Measurements from ENCODE around the gene XXYLT1. TPM values are rescaled to one million over a fixed set of nuclear protein-coding genes. Genes with fewer than 3 reads are reported as not detected.
"Not testable (repeated sequence)": the region's sequence is repeated elsewhere in the genome, so short reads cannot be mapped to it uniquely, and the experiment has no call there.

XXYLT1 gene
- total RNA-seq, 1 experiment from 2014 or later, result 7.3 TPM

DNA sequence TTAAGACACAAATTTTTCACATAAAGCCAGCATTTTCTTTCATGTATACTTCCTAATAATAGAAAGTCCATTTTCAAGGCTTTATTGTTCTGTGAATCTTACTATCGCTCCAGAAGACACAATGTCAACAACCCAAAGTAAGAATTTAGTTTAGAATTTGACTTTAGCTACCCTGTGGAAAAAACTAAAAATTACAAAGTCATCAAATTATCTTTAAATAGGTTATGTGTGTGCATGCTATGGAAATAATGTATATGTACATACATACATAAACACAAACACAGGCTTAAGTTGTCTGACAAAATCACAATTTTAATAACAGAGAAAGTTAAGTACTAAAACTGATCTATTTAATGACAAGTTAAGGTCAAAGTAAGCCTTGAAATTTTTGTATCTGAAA is 20.2 kb upstream of the XXYLT1 start:
- Histone ChIP-seq H2AFZ (ENCODE audit: low read length) (no peak overlapping the region), H3K4me3 (ENCODE audit: low read length) (no peak overlapping the region), H3K4me2 (ENCODE audit: low read depth, low read length, poor library complexity, severe bottlenecking) (no peak overlapping the region), H3K9me3 (ENCODE audit: low read length) (no peaks in the 10 kb centered on the region), H3K9me2 (replicated peaks; ENCODE audit: insufficient read depth, low read length) (no peaks in the 10 kb centered on the region), H3K36me3 (ENCODE audit: insufficient read depth, low read length) (peaks cover 69% of the 10 kb centered on the region), H3K27ac (ENCODE audit: low read length) (no peak overlapping the region), H3K27me3 (ENCODE audit: low read length) (no peaks in the 10 kb centered on the region), H3K9ac (ENCODE audit: low read length) (no peak overlapping the region), H3K4me1 (ENCODE audit: low read length) (no peaks in the 10 kb centered on the region), H3K79me2 (ENCODE audit: low read length) (peaks cover 20% of the 10 kb centered on the region; the same call in 1 of the 2 replicates), H4K20me1 (ENCODE audit: insufficient read depth, low read depth, low read length) (no peaks in the 10 kb centered on the region)
- DNase-seq, result no peak

DNA sequence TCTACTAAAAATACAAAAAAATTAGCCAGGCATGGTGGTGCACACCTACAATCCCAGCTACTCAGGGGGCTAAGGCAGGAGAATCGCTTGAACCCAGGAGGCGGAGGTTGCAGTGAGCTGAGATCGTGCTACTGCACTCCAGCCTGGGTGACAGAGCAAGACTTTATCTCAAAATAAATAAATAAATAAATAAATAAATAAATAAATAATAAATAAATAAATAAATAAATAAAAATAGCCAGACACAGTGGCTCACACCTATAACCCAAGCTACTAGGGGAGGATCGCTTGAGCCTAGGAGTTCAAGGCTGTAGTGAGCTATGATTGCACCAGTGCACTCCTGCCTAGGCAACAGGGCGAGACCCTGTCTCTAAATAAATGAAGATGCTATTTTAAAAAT is 19.7 kb upstream of the XXYLT1 start:
- Histone ChIP-seq H3K79me2 (ENCODE audit: low read length) (peaks cover 17% of the 10 kb centered on the region; the same call in 1 of the 2 replicates), H3K36me3 (ENCODE audit: insufficient read depth, low read length) (peaks cover 67% of the 10 kb centered on the region)
- H3K27ac ChIP-seq (ENCODE audit: low read length); H3K27me3 ChIP-seq (ENCODE audit: low read length); H3K4me1 ChIP-seq (ENCODE audit: low read length); H2AFZ ChIP-seq (ENCODE audit: low read length); H3K4me3 ChIP-seq (ENCODE audit: low read length); H3K4me2 ChIP-seq (ENCODE audit: low read depth, low read length, poor library complexity, severe bottlenecking); H3K9me2 ChIP-seq (replicated peaks; ENCODE audit: insufficient read depth, low read length); H4K20me1 ChIP-seq (ENCODE audit: insufficient read depth, low read depth, low read length); DNase-seq; H3K9ac ChIP-seq (ENCODE audit: low read length); H3K9me3 ChIP-seq (ENCODE audit: low read length): not testable (repeated sequence)

DNA sequence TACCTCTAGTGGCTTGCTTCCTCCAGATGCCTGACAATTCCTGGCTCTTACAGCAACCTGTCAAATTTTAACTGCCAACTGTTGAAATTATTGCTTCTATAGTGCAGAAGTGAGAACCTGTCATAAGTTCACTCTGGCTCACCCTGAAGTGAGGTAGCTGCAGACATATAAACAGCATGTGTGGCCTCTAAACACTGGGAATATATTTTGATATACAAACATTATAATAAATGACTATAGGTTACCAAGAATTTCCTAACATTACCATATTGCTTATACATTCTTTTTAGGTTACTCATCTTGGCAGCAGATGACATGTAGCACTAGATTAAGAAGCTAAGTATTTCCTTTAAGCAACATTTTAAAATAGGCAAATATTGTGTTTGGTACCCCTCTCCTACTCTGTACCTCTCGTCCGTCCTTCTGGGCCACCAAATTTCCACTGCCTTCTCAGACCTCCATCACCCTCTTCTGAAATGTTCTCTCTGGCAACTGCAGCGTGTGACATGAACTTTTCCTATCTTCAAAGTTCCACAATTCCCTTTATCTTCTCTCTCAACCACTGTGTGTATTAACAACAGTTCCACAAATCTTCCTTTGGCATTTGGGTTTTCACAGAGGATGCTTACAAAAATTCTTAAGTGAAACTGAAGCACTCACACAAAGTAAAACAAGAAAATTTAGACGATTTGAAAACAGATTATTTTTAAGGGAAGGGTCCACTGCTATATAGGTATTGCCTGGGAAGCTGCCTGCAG is 15.3 kb upstream of the XXYLT1 start:
- H3K27me3 ChIP-seq (ENCODE audit: low read length), result no peaks in the 10 kb centered on the region
- DNase-seq, result no peak
- H3K79me2 ChIP-seq (ENCODE audit: low read length), result peaks cover 16% of the 10 kb centered on the region
- no peak overlapping the region for H3K9ac ChIP-seq (ENCODE audit: low read length)
- no peaks in the 10 kb centered on the region for H4K20me1 ChIP-seq (ENCODE audit: insufficient read depth, low read depth, low read length)
- no peak overlapping the region for H2AFZ ChIP-seq (ENCODE audit: low read length)
- H3K27ac ChIP-seq (ENCODE audit: low read length), result no peak overlapping the region
- no peaks in the 10 kb centered on the region for H3K9me2 ChIP-seq (replicated peaks; ENCODE audit: insufficient read depth, low read length)
- peaks cover 66% of the 10 kb centered on the region for H3K36me3 ChIP-seq (ENCODE audit: insufficient read depth, low read length)
- H3K9me3 ChIP-seq (ENCODE audit: low read length), result no peaks in the 10 kb centered on the region
- no peak overlapping the region for H3K4me3 ChIP-seq (ENCODE audit: low read length)
- H3K4me2 ChIP-seq (ENCODE audit: low read depth, low read length, poor library complexity, severe bottlenecking), result no peak overlapping the region
- H3K4me1 ChIP-seq (ENCODE audit: low read length), result peaks cover 19% of the 10 kb centered on the region

DNA sequence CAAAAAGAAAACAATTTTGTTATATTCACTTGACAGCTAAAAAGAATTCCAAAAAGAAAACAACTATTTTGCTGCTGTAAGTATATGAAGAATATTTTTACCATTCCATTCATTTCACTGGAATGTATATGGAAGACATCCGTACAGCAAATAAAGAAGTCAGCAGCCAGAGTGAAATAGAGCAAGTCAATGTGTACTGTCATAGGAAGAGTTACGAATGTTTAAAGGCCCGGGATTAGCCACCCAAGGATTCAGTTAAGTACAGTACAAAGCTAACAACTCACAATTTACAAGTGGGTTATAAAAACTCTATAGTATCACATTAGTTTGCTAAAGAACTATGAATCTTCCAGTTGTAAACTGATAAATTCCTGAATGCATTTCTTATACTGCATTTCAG is 14.4 kb upstream of the XXYLT1 start:
- H3K4me2 ChIP-seq (ENCODE audit: low read depth, low read length, poor library complexity, severe bottlenecking), result no peak overlapping the region
- H3K36me3 ChIP-seq (ENCODE audit: insufficient read depth, low read length), result peaks cover 61% of the 10 kb centered on the region
- no peaks in the 10 kb centered on the region for H4K20me1 ChIP-seq (ENCODE audit: insufficient read depth, low read depth, low read length)
- H2AFZ ChIP-seq (ENCODE audit: low read length), result no peak overlapping the region
- H3K9me2 ChIP-seq (replicated peaks; ENCODE audit: insufficient read depth, low read length), result no peaks in the 10 kb centered on the region
- peaks cover 11% of the 10 kb centered on the region for H3K79me2 ChIP-seq (ENCODE audit: low read length)
- no peaks in the 10 kb centered on the region for H3K9me3 ChIP-seq (ENCODE audit: low read length)
- no peak for DNase-seq
- H3K27ac ChIP-seq (ENCODE audit: low read length), result no peak overlapping the region
- H3K27me3 ChIP-seq (ENCODE audit: low read length), result no peaks in the 10 kb centered on the region
- no peak overlapping the region for H3K4me3 ChIP-seq (ENCODE audit: low read length)
- no peak overlapping the region for H3K9ac ChIP-seq (ENCODE audit: low read length)
- H3K4me1 ChIP-seq (ENCODE audit: low read length), result peaks cover 19% of the 10 kb centered on the region

DNA sequence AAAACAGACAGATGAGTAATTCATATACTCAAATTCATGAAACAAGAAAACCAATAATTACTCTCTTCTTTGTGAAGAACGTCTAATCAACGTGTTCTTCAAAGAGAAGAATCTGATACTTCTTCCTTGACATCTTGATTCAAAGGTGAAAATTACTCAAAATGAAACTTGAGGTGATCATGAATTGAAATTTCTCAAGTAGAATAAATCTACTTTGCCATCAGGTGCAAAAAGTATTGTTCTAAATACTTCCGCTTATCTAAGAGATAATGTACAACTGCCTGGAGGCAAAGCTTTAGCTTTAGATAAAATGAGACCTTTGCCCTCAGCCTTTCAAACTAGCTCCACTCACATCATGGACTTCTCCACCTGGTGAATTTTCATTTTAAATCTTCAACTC is 13.9 kb upstream of the XXYLT1 start:
- Histone ChIP-seq H4K20me1 (ENCODE audit: insufficient read depth, low read depth, low read length) (no peaks in the 10 kb centered on the region), H3K4me2 (ENCODE audit: low read depth, low read length, poor library complexity, severe bottlenecking) (no peak overlapping the region), H2AFZ (ENCODE audit: low read length) (no peak overlapping the region), H3K36me3 (ENCODE audit: insufficient read depth, low read length) (peaks cover 56% of the 10 kb centered on the region), H3K4me1 (ENCODE audit: low read length) (peaks cover 19% of the 10 kb centered on the region), H3K9ac (ENCODE audit: low read length) (no peak overlapping the region), H3K27me3 (ENCODE audit: low read length) (no peaks in the 10 kb centered on the region), H3K9me3 (ENCODE audit: low read length) (no peaks in the 10 kb centered on the region), H3K4me3 (ENCODE audit: low read length) (no peak overlapping the region), H3K79me2 (ENCODE audit: low read length) (peaks cover 11% of the 10 kb centered on the region), H3K27ac (ENCODE audit: low read length) (no peak overlapping the region), H3K9me2 (replicated peaks; ENCODE audit: insufficient read depth, low read length) (no peaks in the 10 kb centered on the region)
- DNase-seq, result no peak

DNA sequence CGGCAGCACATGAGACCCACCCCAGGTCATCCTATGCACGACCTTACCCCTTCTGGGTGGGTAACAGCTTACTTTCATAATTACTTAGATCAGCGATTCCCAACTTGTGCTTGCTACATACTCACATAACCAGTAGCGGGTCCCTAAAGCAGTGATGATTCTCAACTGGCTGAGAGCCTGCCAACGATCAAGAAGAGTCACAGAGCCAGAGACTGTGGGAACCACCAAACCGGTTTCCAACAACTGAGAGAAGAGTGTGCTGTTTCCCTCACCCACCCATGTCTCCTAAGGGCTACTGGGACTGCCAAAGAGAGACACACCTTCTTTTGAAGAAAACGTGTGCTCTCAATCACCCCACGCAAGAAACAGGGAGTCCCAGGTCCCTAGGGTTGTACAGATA is 12.0 kb upstream of the XXYLT1 start:
- no peaks in the 10 kb centered on the region for H3K9me3 ChIP-seq (ENCODE audit: low read length)
- H3K9me2 ChIP-seq (replicated peaks; ENCODE audit: insufficient read depth, low read length), result no peaks in the 10 kb centered on the region
- H3K4me3 ChIP-seq (ENCODE audit: low read length), result no peak overlapping the region
- peaks cover 19% of the 10 kb centered on the region for H3K4me1 ChIP-seq (ENCODE audit: low read length)
- peaks cover 58% of the 10 kb centered on the region; the same call in 1 of the 2 replicates for H3K36me3 ChIP-seq (ENCODE audit: insufficient read depth, low read length)
- DNase-seq, result no peak
- peaks cover 11% of the 10 kb centered on the region for H3K79me2 ChIP-seq (ENCODE audit: low read length)
- H3K9ac ChIP-seq (ENCODE audit: low read length), result no peak overlapping the region
- peak overlapping the region; percentile 22; the same call in 1 of the 2 replicates for H3K27ac ChIP-seq (ENCODE audit: low read length)
- peak overlapping the region; percentile 2 for H3K4me2 ChIP-seq (ENCODE audit: low read depth, low read length, poor library complexity, severe bottlenecking)
- no peaks in the 10 kb centered on the region for H4K20me1 ChIP-seq (ENCODE audit: insufficient read depth, low read depth, low read length)
- no peaks in the 10 kb centered on the region for H3K27me3 ChIP-seq (ENCODE audit: low read length)
- H2AFZ ChIP-seq (ENCODE audit: low read length), result no peak overlapping the region

DNA sequence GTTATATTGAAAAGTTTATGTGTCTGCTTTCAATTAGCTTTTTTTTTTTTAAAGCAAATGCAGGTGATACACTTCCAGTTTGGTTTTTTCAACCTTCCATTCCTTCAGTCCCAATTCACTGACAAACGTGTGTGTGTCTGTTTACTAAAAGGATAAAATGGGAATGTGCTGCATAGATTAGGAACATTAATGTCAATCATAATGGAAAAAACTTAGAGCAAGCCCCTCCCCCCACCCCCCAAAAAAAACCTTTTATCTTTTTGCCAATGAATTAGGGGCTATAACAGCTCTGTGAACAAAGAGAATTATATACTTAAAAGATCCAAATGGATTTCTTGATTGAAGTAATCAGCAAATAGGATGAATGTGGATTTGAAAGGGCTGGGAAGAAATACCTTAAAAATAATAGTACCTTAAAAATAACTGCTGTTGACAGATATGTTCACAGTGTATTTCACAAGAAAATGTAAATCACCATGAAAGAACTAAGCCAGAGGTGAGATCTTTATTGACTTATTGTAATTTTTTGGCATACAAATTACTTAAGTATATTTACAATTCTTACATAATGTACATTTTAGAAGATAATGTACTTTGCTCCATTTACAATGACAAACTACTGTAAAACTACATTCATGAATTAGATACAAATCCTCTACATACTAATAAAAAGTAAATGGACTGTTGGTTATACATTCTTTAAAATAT is 3.5 kb upstream of the XXYLT1 start:
- Histone ChIP-seq H3K9me3 (ENCODE audit: low read length) (no peaks in the 10 kb centered on the region), H4K20me1 (ENCODE audit: insufficient read depth, low read depth, low read length) (peaks cover 8% of the 10 kb centered on the region), H3K4me3 (ENCODE audit: low read length) (no peak overlapping the region), H3K9me2 (replicated peaks; ENCODE audit: insufficient read depth, low read length) (no peaks in the 10 kb centered on the region), H3K27ac (ENCODE audit: low read length) (no peak overlapping the region), H3K36me3 (ENCODE audit: insufficient read depth, low read length) (peaks cover 25% of the 10 kb centered on the region; the same call in 1 of the 2 replicates), H3K9ac (ENCODE audit: low read length) (no peak overlapping the region), H3K4me2 (ENCODE audit: low read depth, low read length, poor library complexity, severe bottlenecking) (no peak overlapping the region), H2AFZ (ENCODE audit: low read length) (no peak overlapping the region), H3K79me2 (ENCODE audit: low read length) (peaks cover 10% of the 10 kb centered on the region), H3K27me3 (ENCODE audit: low read length) (no peaks in the 10 kb centered on the region), H3K4me1 (ENCODE audit: low read length) (peaks cover 20% of the 10 kb centered on the region)
- no peak for DNase-seq

DNA sequence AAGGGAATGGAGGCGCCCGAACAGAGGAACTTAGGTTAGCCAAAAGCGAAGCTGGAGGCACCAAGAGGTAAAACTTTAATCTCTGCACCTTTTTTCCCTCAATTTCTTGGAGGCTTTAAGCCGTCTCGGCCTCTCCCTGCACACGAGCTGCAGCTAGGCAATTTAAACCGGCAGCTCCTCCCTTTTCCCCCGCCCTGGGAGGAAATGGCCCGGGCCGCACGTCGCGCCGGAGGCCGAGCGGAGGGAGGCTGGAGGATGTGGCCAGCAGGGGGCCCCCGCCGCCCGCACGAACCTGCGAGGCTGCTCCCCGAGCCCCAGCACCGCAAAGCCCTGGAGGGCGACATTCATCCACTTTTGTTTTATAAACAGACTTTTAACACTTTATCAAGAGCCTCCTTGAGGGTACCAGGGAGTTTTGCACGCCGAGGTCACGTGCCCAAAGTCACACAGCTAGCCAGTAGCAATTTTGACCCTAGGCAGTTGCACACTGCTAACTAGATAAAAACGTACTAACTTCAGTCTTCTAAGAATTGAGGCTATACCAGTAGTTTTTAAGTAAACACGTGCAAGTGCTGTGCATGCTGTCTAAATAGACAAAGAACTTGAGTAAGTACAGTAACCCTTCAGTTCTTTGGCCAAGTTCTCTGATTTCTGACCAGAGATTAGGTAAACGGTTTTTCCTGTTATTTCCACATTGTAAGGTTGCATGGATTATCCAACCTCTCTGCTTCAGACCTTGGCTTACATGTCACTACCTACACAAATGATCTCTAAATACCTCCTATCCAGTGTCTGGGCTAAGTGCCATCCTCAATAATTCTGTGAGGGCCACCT is 668 bp upstream of the XXYLT1 start:
- H3K79me2 ChIP-seq (ENCODE audit: low read length), result peaks cover 19% of the 10 kb centered on the region
- H2AFZ ChIP-seq (ENCODE audit: low read length), result peak overlapping the region; percentile 94
- H3K9me2 ChIP-seq (replicated peaks; ENCODE audit: insufficient read depth, low read length), result no peaks in the 10 kb centered on the region
- H3K9me3 ChIP-seq (ENCODE audit: low read length), result no peaks in the 10 kb centered on the region
- peak overlapping the region; percentile 65 for H3K27ac ChIP-seq (ENCODE audit: low read length)
- peaks cover 4% of the 10 kb centered on the region; the same call in 1 of the 2 replicates for H3K36me3 ChIP-seq (ENCODE audit: insufficient read depth, low read length)
- no peaks in the 10 kb centered on the region for H3K27me3 ChIP-seq (ENCODE audit: low read length)
- H3K4me2 ChIP-seq (ENCODE audit: low read depth, low read length, poor library complexity, severe bottlenecking), result peak overlapping the region; percentile 76
- peak; percentile 98 for DNase-seq
- H3K9ac ChIP-seq (ENCODE audit: low read length), result peak overlapping the region; percentile 82
- H4K20me1 ChIP-seq (ENCODE audit: insufficient read depth, low read depth, low read length), result peaks cover 22% of the 10 kb centered on the region
- peak overlapping the region; percentile 88 for H3K4me3 ChIP-seq (ENCODE audit: low read length)
- H3K4me1 ChIP-seq (ENCODE audit: low read length), result peaks cover 29% of the 10 kb centered on the region
